SHP77 treated with DMSO at 0.1 percent for 48 hours (cell line): ENCODE measurements around the gene GRB7.

Experiments used
- DNase-seq: peaks from one replicate; lab custom pipeline; 2025; lab: John Stamatoyannopoulos, UW

The GRB7 gene

GRCh38 chr17:39772987-39773934, 35.5 kb downstream of the GRB7 start:
- no peak for DNase-seq

- DNase-seq = no peak
Measured at GRCh38 chr17:39774047-39774446, 36.3 kb downstream of the GRB7 start.

- DNase-seq = no peak
Measured at GRCh38 chr17:39775031-39775430, 37.3 kb downstream of the GRB7 start.

GRCh38 chr17:39776252-39776651, 38.5 kb downstream of the GRB7 start:
- DNase-seq = no peak

GRCh38 chr17:39777534-39778365, 40.0 kb downstream of the GRB7 start:
- no peak for DNase-seq

GRCh38 chr17:39781031-39781860, 43.5 kb downstream of the GRB7 start:
- no peak for DNase-seq

GRCh38 chr17:39781861-39782213, 44.1 kb downstream of the GRB7 start:
- no peak for DNase-seq

GRCh38 chr17:39782481-39782880, 44.7 kb downstream of the GRB7 start:
- DNase-seq = no peak

- no peak for DNase-seq
Measured at GRCh38 chr17:39782980-39783379, 45.2 kb downstream of the GRB7 start.

- no peak for DNase-seq
Measured at GRCh38 chr17:39787041-39787440, 49.3 kb downstream of the GRB7 start.

GRCh38 chr17:39787743-39788484, 50.2 kb downstream of the GRB7 start:
- no peak for DNase-seq

- DNase-seq = no peak
Measured at GRCh38 chr17:39791111-39791992, 53.6 kb downstream of the GRB7 start.

GRCh38 chr17:39792526-39793221, 54.9 kb downstream of the GRB7 start:
- DNase-seq = no peak

GRCh38 chr17:39793301-39793872, 55.6 kb downstream of the GRB7 start:
- DNase-seq = no peak

GRCh38 chr17:39794249-39794970, 56.7 kb downstream of the GRB7 start:
- no peak for DNase-seq
